CD4-positive, alpha-beta T cell treated with Interleukin-12 subunit alpha and Interleukin-12 subunit beta, for 1 hour (primary cell): ENCODE data around the gene IGSF21.

Experiments
- DNase-seq: peaks from one replicate; pipeline ENCODE4 v3.0.0-alpha.2; 2020

Gene IGSF21

GRCh38 chr1:18120638-18121037 is 13.0 kb downstream of the IGSF21 start:
- no peak for DNase-seq

GRCh38 chr1:18121072-18121820 is 13.6 kb downstream of the IGSF21 start:
- DNase-seq: no peak

GRCh38 chr1:18123467-18123992 is 15.9 kb downstream of the IGSF21 start:
- DNase-seq: no peak

GRCh38 chr1:18124977-18125376 is 17.4 kb downstream of the IGSF21 start:
- no peak for DNase-seq

GRCh38 chr1:18126616-18127015 is 19.0 kb downstream of the IGSF21 start:
- DNase-seq: no peak

- DNase-seq: no peak
Observed at GRCh38 chr1:18128298-18128697, 20.7 kb downstream of the IGSF21 start.

GRCh38 chr1:18130356-18130755 is 22.8 kb downstream of the IGSF21 start:
- no peak for DNase-seq

- DNase-seq: no peak
Observed at GRCh38 chr1:18132022-18132710, 24.6 kb downstream of the IGSF21 start.

- DNase-seq: no peak
Observed at GRCh38 chr1:18132711-18133541, 25.3 kb downstream of the IGSF21 start.

- no peak for DNase-seq
Observed at GRCh38 chr1:18134324-18135046, 26.9 kb downstream of the IGSF21 start.

- no peak for DNase-seq
Observed at GRCh38 chr1:18137759-18138345, 30.3 kb downstream of the IGSF21 start.

- DNase-seq: no peak
Observed at GRCh38 chr1:18139198-18139981, 31.8 kb downstream of the IGSF21 start.

- no peak for DNase-seq
Observed at GRCh38 chr1:18140411-18140810, 32.8 kb downstream of the IGSF21 start.

GRCh38 chr1:18141661-18142060 is 34.1 kb downstream of the IGSF21 start:
- no peak for DNase-seq

- DNase-seq: no peak
Observed at GRCh38 chr1:18142471-18142870, 34.9 kb downstream of the IGSF21 start.

GRCh38 chr1:18142969-18143368 is 35.4 kb downstream of the IGSF21 start:
- no peak for DNase-seq

GRCh38 chr1:18144062-18144461 is 36.5 kb downstream of the IGSF21 start:
- DNase-seq: no peak

- DNase-seq: no peak
Observed at GRCh38 chr1:18144916-18145647, 37.5 kb downstream of the IGSF21 start.

GRCh38 chr1:18145851-18146618 is 38.4 kb downstream of the IGSF21 start:
- DNase-seq: no peak

GRCh38 chr1:18146886-18147285 is 39.3 kb downstream of the IGSF21 start:
- no peak for DNase-seq
